K562 (cell line): ENCODE measurements around the gene ELMOD1. TPM values are rescaled to one million over a fixed set of nuclear protein-coding genes. Genes with fewer than 3 reads are reported as not detected.

ENCODE experiments used
- ATAC-seq: fragments of 200-7000 bp; cut with Tn5 transposase; 3 replicates; pipeline ENCODE4 v1.9.1; 2020; ENCODE audit warnings: moderate library complexity
- BruUV-seq: library from RNA; stranded (reverse); fragments of 400-500 nt; replicated peaks from 2 replicates; lab custom pipeline; 2021; lab: Mats Ljungman, UMichigan
- CTCF ChIA-PET: fragments of 300-600 bp; formaldehyde crosslinking; extraction: SDS; loops from one replicate; lab custom pipeline; 2021; ENCODE audit warnings: low intra/inter-chr PET ratio; lab: Yijun Ruan, JAX
- POLR2A ChIA-PET: fragments of 300-600, 350-650 bp; sonication (Branson Sonifier 250); formaldehyde crosslinking; extraction: SDS; loops from one replicate; lab custom pipeline; 2021; ENCODE audit warnings: antibody characterized with exemption, inconsistent platforms; lab: Yijun Ruan, JAX
- DNase-seq, 4 experiments: peaks; one replicate each; pipeline versions ENCODE4 v3.0.0 to v3.0.0-alpha.2; 2011 to 2018; ENCODE audit warnings: low spot score in 3 of 4, mixed read lengths in 3 of 4; ENCODE audit errors: extremely low read depth in 1 of 4
- FAIRE-seq: peaks from 2 replicates; lab custom pipeline; 2011; peaks lifted over from hg19 to GRCh38; lab: Jason Lieb, UNC
- H2AFZ ChIP-seq: 2 replicates; pipeline ENCODE4 v1.6.0; 2011; ENCODE audit warnings: low read depth, low read length, control low read depth, inconsistent platforms
- H3K27ac ChIP-seq: fragments of 200-600 bp; 3 replicates; pipeline ENCODE4 v1.8.0; 2011; ENCODE audit warnings: low read depth, mild to moderate bottlenecking, control low read depth, inconsistent platforms, low read length, moderate library complexity, mixed read lengths; ENCODE audit errors: extremely low read depth
- H3K27me3 ChIP-seq, 2 experiments: fragments of 300-600 bp in 1 of 2; 2 replicates in 1 of 2; 3 replicates in 1 of 2; pipeline versions ENCODE4 v1.6.0 to v1.8.0; 2011; ENCODE audit warnings: inconsistent platforms in 2 of 2, low read length in 2 of 2, mild to moderate bottlenecking in 1 of 2, mixed read lengths in 1 of 2, moderate library complexity in 1 of 2; ENCODE audit not compliant: control insufficient read depth in 2 of 2, insufficient read depth in 2 of 2
- H3K36me3 ChIP-seq: fragments of 300-600 bp; 3 replicates; pipeline ENCODE4 v1.8.0; 2011; ENCODE audit warnings: mild to moderate bottlenecking, low read length, inconsistent platforms; ENCODE audit not compliant: control insufficient read depth, insufficient read depth
- H3K4me1 ChIP-seq, 2 experiments: fragments of 200-600 bp in 1 of 2; replicated peaks in 1 of 2; 2 replicates in 1 of 2; 3 replicates in 1 of 2; pipeline versions ENCODE4 v1.5.1 to v1.8.0; 2011; ENCODE audit warnings: inconsistent platforms in 2 of 2, low read length in 2 of 2, mild to moderate bottlenecking in 1 of 2, mixed read lengths in 1 of 2, moderate library complexity in 1 of 2; ENCODE audit not compliant: control insufficient read depth in 2 of 2, insufficient read depth in 2 of 2
- H3K4me2 ChIP-seq: 2 replicates; pipeline ENCODE4 v1.6.1; 2011; ENCODE audit warnings: low read length, control low read depth, inconsistent platforms, mixed read lengths; ENCODE audit not compliant: insufficient read depth
- H3K4me3 ChIP-seq: fragments of 200-600 bp; sonication (generic), shearing (Covaris generic); 2 replicates; pipeline ENCODE4 v1.5.1; 2016; ENCODE audit warnings: control low read depth, inconsistent platforms
- H3K79me2 ChIP-seq: fragments of 200-600 bp; 3 replicates; pipeline ENCODE4 v1.8.0; 2011; ENCODE audit warnings: low read length, inconsistent platforms; ENCODE audit not compliant: control insufficient read depth, insufficient read depth
- H3K9ac ChIP-seq, 2 experiments: 2 replicates each; pipeline versions ENCODE4 v1.6.0 to v1.6.1; 2011; ENCODE audit warnings: low read depth in 2 of 2, low read length in 2 of 2, control low read depth in 1 of 2, inconsistent platforms in 1 of 2, mild to moderate bottlenecking in 1 of 2, mixed read lengths in 1 of 2; ENCODE audit not compliant: insufficient read depth in 1 of 2
- H3K9me1 ChIP-seq: one replicate; pipeline ENCODE4 v1.6.0; 2011; ENCODE audit warnings: inconsistent platforms, mild to moderate bottlenecking, low read length, moderate library complexity; ENCODE audit not compliant: control insufficient read depth, insufficient read depth
- H3K9me3 ChIP-seq: replicated peaks from 2 replicates; pipeline ENCODE4 v1.5.1; 2011; ENCODE audit warnings: low read depth, low read length, inconsistent platforms; ENCODE audit not compliant: control insufficient read depth, insufficient read depth
- H4K20me1 ChIP-seq: replicated peaks from 2 replicates; pipeline ENCODE4 v1.6.1; 2011; ENCODE audit warnings: low read length, inconsistent platforms, mixed read lengths; ENCODE audit not compliant: control insufficient read depth, insufficient read depth
- DIDO1 ChIP-seq: fragments of 450-650 bp; IDR thresholded peaks from 2 replicates; pipeline ENCODE4 v1.6.1; 2016; ENCODE audit warnings: low read depth, missing biosample characterization, missing genetic modification characterization
- E2F3 ChIP-seq: fragments of 250-450 bp; sonication (Bioruptor Pico); IDR thresholded peaks from 2 replicates; pipeline ENCODE4 v1.4.0; 2020; ENCODE audit warnings: mild to moderate bottlenecking
- FOXK2 ChIP-seq, 2 experiments: fragments of 450-650 bp; IDR thresholded peaks in 1 of 2; conservative IDR thresholded peaks in 1 of 2; 2 replicates each; pipeline ENCODE4 v1.6.1; 2016; ENCODE audit warnings: low read depth in 2 of 2, mild to moderate bottlenecking in 1 of 2
- POLR2G ChIP-seq: fragments of 200-400 bp; formaldehyde crosslinking; IDR thresholded peaks from 2 replicates; pipeline ENCODE4 v1.6.1; 2017; ENCODE audit warnings: low read depth, mild to moderate bottlenecking, antibody characterized with exemption, low read length, moderate library complexity
- RNF2 ChIP-seq: sonication (generic); IDR thresholded peaks from 2 replicates; pipeline ENCODE4 v1.6.1; 2016
- SMARCC2 ChIP-seq: fragments of 450-650 bp; IDR thresholded peaks from 2 replicates; pipeline ENCODE4 v1.6.1; 2017; ENCODE audit warnings: antibody characterized with exemption, moderate library complexity, mild to moderate bottlenecking, low read depth
- WGBS: fragments of 100-300 bp; shearing (Covaris generic); methylation state at CpG from one replicate; pipeline ENCODE4 v1.1.6; 2016; ENCODE audit warnings: low coverage, mixed read lengths; ENCODE audit not compliant: insufficient coverage; ENCODE audit errors: missing lambda C conversion rate; 5-methylcytosine and 5-hydroxymethylcytosine counted together
- in situ Hi-C: fragments of 300-500 bp; cut with MboI; formaldehyde crosslinking; loops from 4 replicates; pipeline ENCODE4 v1.15.0; 2018; ENCODE audit warnings: inconsistent platforms, mixed read lengths
- intact Hi-C: fragments of 100-400 bp; cut with micrococcal nuclease; formaldehyde crosslinking; loops from 2 replicates; pipeline ENCODE4 v1.14.2; 2022
- polyA plus RNA-seq, 8 experiments: library from polyadenylated mRNA; depleted of rRNA in 4 of 8; stranded (reverse) in 5 of 8; unstranded in 3 of 8; fragments of >200 nt; fragmentation: Nextera tagmentation in 2 of 8; fragmentation: Illumina TruSeq in 1 of 8; extraction: Ambion mirVana in 2 of 8; extraction: Trizol in 1 of 8; gene quantifications; 2 replicates each; pipeline versions ENCODE4 v1.2.1 to v1.2.3, GENCODE V29; 2011 to 2014; ENCODE audit warnings: inconsistent platforms in 1 of 8, missing spikeins in 1 of 8
- total RNA-seq, 7 experiments: library from RNA; depleted of rRNA in 6 of 7; stranded (reverse); fragments of >200 nt in 6 of 7; fragmentation: Illumina TruSeq in 2 of 7; extraction: Trizol in 2 of 7; gene quantifications; 2 replicates each; pipeline versions ENCODE4 v1.2.1 to v1.2.3, GENCODE V29; 2011 to 2021; ENCODE audit warnings: low replicate concordance in 1 of 7
- TF ChIP-seq, protein P1 (sequence below): fragments of 250-450 bp; sonication (Bioruptor Pico); IDR thresholded peaks from 2 replicates; pipeline ENCODE4 v1.8.0; 2022; ENCODE audit warnings: moderate library complexity, mild to moderate bottlenecking, inconsistent platforms
- TF ChIP-seq, protein P2 (sequence below): sonication (generic); formaldehyde crosslinking; IDR thresholded peaks from 2 replicates; pipeline ENCODE4 v1.9.0; 2022; ENCODE audit warnings: mild to moderate bottlenecking, missing genetic modification reagents
- TF ChIP-seq, protein P3 (sequence below): fragments of 250-450 bp; sonication (Bioruptor Pico); IDR thresholded peaks from 2 replicates; pipeline ENCODE4 v1.4.0; 2020

ELMOD1 gene
- total and polyA plus RNA-seq, 9 of the 15 experiments (the other 6 are each of a cell fraction or from before 2014, with no cell fraction given) = not detected

DNA sequence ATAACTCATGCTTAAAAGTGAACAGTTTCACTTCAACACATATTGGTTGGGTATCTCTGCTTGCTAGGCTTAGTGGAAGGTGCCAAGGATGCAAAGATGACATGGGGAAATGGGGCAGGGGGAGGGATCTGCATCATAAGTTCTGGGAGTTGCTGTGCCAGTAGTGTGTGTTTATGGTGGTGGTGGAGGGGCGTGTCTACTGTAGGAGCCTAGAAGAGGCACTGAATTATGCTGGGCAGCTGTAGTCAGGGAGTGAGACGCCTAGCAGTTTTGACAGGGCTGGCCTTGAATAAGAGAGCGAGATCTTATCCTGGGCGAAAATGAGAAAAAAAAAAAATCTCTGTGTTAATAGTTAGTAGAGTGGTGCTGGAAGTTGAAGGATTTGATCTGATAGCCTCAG, 3.0 kb downstream of the ELMOD1 start (continued):
- TF ChIP-seq POLR2G = no peak
- TF ChIP-seq, all 486 proteins: peak for 0

DNA sequence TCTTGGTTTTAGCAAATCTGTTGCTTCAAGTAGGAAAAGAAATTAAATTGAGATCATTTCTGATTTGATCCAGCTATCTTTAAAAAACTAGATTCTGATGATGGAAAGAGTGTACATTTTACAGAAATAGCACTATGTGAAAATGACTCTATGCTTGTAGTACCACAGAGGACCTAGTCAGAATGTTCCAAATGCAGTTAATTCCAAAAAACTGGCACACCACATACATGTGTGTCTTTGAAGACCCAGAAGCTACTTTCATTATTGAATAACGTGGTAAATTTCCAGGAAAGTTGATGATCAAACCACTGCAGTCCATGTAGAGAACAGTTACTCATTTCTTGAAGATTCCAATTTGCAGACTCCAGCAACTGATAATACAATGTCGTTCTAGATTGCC, 3.8 kb downstream of the ELMOD1 start:
- intact Hi-C loops (no loop called here), in situ Hi-C loops (no loop called here)
- no peaks in the 10 kb centered on the region for H3K9me3 ChIP-seq
- no peak overlapping the region for H3K4me2 ChIP-seq
- CTCF ChIA-PET = no interaction called here
- WGBS = 0% methylated on average over 2 of the region's 2 CpGs
- TF ChIP-seq DIDO1 (tag) (no peak), E2F3 (CRISPR knock-in tag) (no peak), SMARCC2 (no peak), RNF2 (no peak), FOXK2 (conservative IDR thresholded peaks at IDR 0.05 in 1 of 2, IDR thresholded peaks at IDR 0.05 in 1 of 2; ENCODE audit: low read depth in 2 of 2) (no peak)
- TF ChIP-seq, protein P1, sequence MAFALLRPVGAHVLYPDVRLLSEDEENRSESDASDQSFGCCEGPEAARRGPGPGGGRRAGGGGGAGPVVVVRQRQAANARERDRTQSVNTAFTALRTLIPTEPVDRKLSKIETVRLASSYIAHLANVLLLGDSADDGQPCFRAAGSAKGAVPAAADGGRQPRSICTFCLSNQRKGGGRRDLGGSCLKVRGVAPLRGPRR (CRISPR knock-in tag) = no peak
- TF ChIP-seq, protein P2, sequence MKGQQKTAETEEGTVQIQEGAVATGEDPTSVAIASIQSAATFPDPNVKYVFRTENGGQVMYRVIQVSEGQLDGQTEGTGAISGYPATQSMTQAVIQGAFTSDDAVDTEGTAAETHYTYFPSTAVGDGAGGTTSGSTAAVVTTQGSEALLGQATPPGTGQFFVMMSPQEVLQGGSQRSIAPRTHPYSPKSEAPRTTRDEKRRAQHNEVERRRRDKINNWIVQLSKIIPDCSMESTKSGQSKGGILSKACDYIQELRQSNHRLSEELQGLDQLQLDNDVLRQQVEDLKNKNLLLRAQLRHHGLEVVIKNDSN (CRISPR knock-in tag) = no peak
- TF ChIP-seq, protein P3, sequence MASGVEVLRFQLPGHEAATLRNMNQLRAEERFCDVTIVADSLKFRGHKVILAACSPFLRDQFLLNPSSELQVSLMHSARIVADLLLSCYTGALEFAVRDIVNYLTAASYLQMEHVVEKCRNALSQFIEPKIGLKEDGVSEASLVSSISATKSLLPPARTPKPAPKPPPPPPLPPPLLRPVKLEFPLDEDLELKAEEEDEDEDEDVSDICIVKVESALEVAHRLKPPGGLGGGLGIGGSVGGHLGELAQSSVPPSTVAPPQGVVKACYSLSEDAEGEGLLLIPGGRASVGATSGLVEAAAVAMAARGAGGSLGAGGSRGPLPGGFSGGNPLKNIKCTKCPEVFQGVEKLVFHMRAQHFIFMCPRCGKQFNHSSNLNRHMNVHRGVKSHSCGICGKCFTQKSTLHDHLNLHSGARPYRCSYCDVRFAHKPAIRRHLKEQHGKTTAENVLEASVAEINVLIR (CRISPR knock-in tag) = no peak
- H3K4me3 ChIP-seq = no peak overlapping the region
- H3K36me3 ChIP-seq = no peaks in the 10 kb centered on the region
- FAIRE-seq (no peak), DNase-seq (no peak), ATAC-seq (no peak)
- POLR2A ChIA-PET = no interaction called here
- no peak overlapping the region for H3K27ac ChIP-seq
- BruUV-seq = no TSS peak
- H3K79me2 ChIP-seq = no peaks in the 10 kb centered on the region
- H3K9ac ChIP-seq = no peak overlapping the region
- no peak overlapping the region for H2AFZ ChIP-seq
- H3K4me1 ChIP-seq = peaks cover 0 to 14% of the 10 kb centered on the region in 2 experiments; a peak in 2 of 5 replicates
- H3K27me3 ChIP-seq = peaks cover 25 to 27% of the 10 kb centered on the region in 2 experiments; a peak in 4 of 5 replicates
- H4K20me1 ChIP-seq = no peaks in the 10 kb centered on the region
- no peaks in the 10 kb centered on the region for H3K9me1 ChIP-seq
